ENCODE data around the gene PRKG1.

The PRKG1 gene

DNA sequence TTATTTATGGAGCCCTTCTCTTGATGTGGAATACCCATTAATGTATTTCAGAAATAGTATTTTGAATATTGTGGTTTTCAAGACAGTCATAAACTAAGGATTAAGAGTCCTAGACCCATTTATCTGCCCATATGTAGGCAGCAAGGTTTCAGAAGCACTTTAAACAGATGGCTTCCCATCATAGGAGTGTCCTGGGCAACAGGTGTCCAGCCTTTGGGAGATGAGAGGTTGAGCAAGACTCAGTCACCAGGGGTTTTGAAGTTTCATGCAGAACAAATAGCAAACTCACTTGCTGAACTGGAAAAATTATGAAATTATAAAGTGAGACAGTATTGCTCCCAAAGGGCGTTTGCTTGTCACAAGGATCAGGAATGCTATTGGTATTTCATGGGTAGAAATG is 818.0 kb downstream of the PRKG1 start:
- ATAC-seq = no peak
- no peak overlapping the region for H3K4me3 Mint-ChIP-seq
- no peaks in the 10 kb centered on the region for H3K4me1 Mint-ChIP-seq
- no peak overlapping the region for H3K27ac Mint-ChIP-seq
- no peaks in the 10 kb centered on the region for H3K9me3 Mint-ChIP-seq
- DNase-seq = no peak
- no peaks in the 10 kb centered on the region for H3K27me3 Mint-ChIP-seq

DNA sequence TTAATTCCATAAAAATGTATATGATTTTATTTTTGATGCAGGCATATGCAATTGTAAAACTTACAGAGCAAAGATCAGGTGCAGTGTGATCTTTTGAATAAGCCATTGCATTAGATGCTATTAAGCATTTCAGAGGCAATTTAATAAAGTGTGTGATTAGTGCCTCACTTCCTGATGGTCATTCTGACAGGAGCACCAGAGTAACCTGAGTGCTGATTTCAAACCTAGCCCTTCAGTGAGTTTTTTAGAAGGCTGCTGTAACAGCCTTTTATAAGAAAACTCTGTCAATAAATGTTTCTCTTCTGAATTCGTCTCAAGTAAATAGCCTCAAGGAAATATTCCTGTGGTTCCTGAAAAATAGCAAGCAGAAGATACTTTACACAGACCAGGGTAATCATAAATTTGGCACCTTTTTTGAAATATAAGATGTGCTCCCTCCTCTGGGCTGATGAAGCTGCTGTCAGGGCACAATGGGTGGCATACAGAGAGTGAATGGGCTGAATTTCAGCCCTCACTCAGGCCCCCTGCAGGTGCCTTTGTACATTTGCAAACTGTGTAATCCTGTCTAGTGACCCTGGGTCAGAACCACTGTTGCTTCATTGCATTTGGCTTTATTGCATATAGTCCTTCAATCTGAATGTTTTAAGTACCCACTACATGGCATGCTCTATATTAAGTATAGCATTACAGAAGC is 818.8 kb downstream of the PRKG1 start:
- Mint-ChIP-seq H3K4me1 (no peaks in the 10 kb centered on the region), H3K4me3 (no peak overlapping the region), H3K9me3 (no peaks in the 10 kb centered on the region), H3K27me3 (no peaks in the 10 kb centered on the region), H3K27ac (no peak overlapping the region)
- DNase-seq (no peak), ATAC-seq (peak; percentile 81)

DNA sequence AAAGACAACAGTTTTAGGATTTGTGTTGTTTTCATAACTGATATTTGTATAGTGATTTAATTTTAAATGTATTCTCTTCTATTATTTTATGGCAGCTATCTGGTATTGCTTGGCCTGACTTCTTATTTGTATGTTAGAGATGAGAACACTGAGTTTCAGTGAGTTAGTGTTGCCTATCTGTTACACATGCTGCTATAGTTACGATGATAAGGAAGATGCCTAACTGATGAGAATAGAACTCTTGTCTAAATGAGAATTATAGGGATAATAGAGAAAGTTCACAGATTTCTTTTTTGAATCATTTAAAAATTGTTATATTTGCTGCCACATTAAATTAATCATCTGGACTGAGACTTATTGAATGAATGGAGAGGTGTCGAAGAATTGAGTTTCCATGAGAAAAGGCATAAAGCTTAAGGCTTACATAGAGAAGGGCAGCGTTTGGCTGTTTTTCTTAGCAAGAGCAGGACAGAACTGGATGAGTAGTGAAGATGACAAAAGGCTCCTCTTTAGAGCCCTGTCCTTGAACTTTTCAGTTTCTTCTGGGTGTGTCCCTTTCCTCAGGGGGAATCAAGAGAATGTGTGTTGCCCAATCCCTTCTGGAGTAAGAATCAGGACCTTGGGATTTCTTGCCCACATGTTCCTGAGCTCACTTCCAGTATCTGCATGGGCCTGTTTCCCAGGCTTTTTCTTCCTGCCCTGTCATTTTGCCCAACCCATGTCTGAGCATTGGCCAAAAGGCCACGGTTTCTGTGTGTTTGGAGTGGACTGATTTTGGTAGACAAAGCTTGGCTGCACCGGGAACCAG is 820.7 kb downstream of the PRKG1 start:
- Mint-ChIP-seq H3K27ac (no peak overlapping the region), H3K4me3 (no peak overlapping the region), H3K4me1 (no peaks in the 10 kb centered on the region), H3K27me3 (no peaks in the 10 kb centered on the region), H3K9me3 (no peaks in the 10 kb centered on the region)
- DNase-seq = no peak
- no peak for ATAC-seq

DNA sequence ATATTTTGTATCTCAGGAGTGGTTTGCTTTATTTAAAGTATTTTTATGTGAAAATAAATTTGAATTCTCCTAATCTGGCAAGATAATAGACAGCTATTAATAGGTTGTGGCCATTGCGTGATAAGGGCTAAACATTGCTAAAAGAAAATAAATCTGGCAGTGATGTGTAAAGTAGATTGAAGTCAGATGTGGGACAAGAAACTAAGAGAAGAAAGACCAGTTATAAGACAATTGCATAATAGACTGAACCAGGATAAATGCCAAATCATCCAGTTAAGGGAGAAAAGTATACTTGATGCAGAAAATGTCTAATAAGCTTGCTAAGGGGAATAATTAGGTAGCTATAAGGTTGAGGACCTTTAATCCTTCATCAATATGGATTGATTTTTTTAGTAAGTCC is 822.6 kb downstream of the PRKG1 start:
- DNase-seq = no peak
- Mint-ChIP-seq H3K9me3 (no peaks in the 10 kb centered on the region), H3K4me1 (no peaks in the 10 kb centered on the region), H3K4me3 (no peak overlapping the region), H3K27me3 (no peaks in the 10 kb centered on the region), H3K27ac (no peak overlapping the region)
- ATAC-seq = no peak

DNA sequence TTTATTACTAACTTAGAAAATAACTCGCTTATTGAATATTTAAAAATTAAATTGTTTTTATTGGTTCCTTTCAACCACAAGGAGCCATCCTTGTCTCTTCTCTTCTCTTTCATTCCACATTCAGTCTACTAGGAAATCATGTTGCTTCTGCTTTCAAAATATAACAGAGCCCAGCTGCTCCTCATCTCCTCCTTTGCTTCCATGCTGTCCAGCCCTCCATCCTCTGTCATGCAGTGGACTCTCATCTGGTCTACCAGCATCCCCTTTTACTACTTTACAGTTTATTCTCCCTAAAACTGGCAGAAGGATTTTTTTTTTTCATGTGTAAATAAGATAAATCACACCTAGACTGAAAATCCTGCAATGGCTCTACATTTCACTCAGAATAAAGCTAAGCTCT is 823.3 kb downstream of the PRKG1 start:
- no peaks in the 10 kb centered on the region for H3K27me3 Mint-ChIP-seq
- H3K4me3 Mint-ChIP-seq = no peak overlapping the region
- H3K9me3 Mint-ChIP-seq = no peaks in the 10 kb centered on the region
- H3K27ac Mint-ChIP-seq = no peak overlapping the region
- no peaks in the 10 kb centered on the region for H3K4me1 Mint-ChIP-seq
- no peak for DNase-seq
- no peak for ATAC-seq

DNA sequence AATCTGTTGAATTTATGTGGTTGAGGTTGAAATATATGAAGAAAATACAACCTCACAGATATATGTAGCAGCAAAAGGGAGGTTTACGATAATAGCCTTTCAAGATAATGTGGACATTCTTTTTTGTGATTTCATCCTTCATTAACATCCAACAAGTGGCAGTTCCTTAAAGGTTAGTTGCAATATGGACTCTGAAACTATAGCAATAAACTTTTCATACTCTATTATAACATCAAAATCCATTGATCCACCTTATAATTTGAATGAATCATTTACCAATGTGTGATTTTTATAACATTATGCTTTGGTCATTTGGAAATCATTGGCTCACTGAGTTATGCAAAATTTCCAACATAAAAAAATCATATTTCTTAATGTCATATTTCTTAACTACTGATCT is 825.9 kb downstream of the PRKG1 start:
- ATAC-seq (no peak), DNase-seq (no peak)
- Mint-ChIP-seq H3K27ac (no peak overlapping the region), H3K4me3 (no peak overlapping the region), H3K9me3 (no peaks in the 10 kb centered on the region), H3K4me1 (no peaks in the 10 kb centered on the region), H3K27me3 (no peaks in the 10 kb centered on the region)

DNA sequence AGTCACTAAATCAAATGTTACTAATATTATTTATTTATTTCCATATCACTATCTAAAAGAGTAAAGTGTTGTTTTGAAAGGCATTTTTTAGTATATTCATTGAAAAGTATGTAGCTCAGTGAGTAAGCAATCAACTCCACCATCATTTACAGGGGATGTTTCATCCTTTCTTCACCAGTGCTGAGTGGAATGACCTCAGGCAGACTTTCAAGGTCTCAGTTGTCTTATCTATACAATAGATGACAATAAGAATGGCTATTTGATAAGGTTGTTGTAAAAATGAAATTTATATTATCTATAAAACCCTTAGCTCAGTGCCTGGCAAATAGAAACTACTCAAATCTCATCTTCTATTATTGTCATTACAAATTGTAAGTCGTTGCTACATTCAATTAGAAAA is 829.4 kb downstream of the PRKG1 start:
- Mint-ChIP-seq H3K4me1 (no peaks in the 10 kb centered on the region), H3K4me3 (no peak overlapping the region), H3K27me3 (no peaks in the 10 kb centered on the region), H3K9me3 (no peaks in the 10 kb centered on the region), H3K27ac (no peak overlapping the region)
- no peak for ATAC-seq
- DNase-seq = no peak

DNA sequence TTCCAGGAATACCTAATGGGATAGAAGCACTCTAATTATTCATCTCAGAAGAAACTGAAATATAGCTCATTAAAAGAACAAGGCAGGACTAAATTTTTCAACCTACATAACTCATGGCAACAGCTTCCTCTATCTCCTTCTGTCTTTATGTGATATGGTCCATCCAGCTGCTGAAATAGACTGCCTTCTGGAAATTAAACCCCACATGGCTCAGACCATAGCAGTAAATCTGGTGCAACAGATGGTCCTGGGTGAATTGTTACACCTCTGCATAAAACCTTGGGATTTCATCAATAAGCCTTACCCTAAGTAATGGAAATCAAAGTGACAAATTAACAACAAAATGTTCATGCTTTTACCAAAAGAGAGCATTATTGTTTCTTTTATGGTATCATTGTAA is 830.7 kb downstream of the PRKG1 start:
- H3K4me1 Mint-ChIP-seq = no peaks in the 10 kb centered on the region
- no peak overlapping the region for H3K4me3 Mint-ChIP-seq
- no peaks in the 10 kb centered on the region for H3K9me3 Mint-ChIP-seq
- no peak for ATAC-seq
- no peak overlapping the region for H3K27ac Mint-ChIP-seq
- no peak for DNase-seq
- no peaks in the 10 kb centered on the region for H3K27me3 Mint-ChIP-seq

DNA sequence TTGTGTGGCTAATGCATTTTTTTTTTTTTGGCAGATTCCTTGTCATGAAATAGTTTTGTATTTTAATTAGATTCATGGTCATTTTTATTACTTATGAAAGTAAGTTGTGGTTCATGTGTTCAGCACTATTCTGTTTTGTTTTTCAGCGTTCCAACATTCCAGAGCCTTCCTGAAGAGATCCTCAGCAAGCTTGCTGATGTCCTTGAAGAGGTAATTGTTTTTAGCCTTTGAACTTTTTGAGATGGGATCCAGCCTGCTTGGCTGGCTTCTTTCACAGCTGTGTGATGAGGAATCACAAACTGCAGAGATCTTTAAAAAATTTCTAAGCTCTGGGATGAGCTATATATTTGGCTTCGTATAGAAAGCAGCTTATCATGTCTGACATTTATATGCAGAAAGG is 833.1 kb downstream of the PRKG1 start:
- H3K4me1 Mint-ChIP-seq = no peaks in the 10 kb centered on the region
- H3K9me3 Mint-ChIP-seq = no peaks in the 10 kb centered on the region
- H3K4me3 Mint-ChIP-seq = no peak overlapping the region
- H3K27ac Mint-ChIP-seq = no peak overlapping the region
- no peaks in the 10 kb centered on the region for H3K27me3 Mint-ChIP-seq
- ATAC-seq (no peak), DNase-seq (no peak)

DNA sequence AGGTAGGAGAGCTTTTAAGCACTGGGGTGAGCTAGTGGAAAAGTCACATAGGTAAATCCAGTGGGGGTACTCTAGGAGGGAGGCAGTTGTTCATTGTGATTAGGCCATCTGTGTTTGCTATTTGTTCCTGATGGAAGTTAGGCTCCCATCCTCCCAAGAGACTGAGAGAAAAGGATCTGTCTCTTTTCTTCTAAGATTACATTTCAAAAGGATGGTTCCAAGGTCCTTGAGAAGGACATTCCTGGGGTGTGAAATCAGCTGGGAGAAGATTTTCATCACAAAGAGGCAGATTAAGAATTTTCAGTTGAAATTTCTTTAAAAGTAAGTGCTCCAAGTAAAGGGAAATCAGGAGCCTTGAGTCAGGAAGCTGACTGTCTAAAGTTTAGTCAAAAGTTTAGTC is 835.9 kb downstream of the PRKG1 start:
- no peak overlapping the region for H3K4me3 Mint-ChIP-seq
- no peaks in the 10 kb centered on the region for H3K9me3 Mint-ChIP-seq
- H3K4me1 Mint-ChIP-seq = no peaks in the 10 kb centered on the region
- H3K27me3 Mint-ChIP-seq = no peaks in the 10 kb centered on the region
- H3K27ac Mint-ChIP-seq = no peak overlapping the region
- no peak for DNase-seq
- ATAC-seq = no peak

DNA sequence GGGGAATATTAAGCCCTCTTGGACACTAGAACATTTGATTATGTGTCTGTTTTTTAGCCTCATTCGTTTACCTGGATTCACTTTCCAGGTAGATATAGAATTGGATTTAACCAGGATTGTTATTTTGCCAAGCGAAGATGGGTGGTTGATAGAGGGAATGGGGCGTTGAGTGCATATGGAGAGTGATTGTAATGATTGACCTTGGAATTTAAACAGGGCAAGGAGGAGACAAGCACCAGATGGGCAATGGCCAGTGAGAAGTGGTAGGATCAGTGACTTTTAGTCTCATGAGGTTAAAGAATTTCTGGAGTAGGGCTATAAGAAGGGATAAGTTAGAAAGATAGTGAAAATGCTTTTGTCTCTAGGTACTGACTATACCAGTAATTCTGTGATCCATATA is 836.3 kb downstream of the PRKG1 start:
- Mint-ChIP-seq H3K4me3 (no peak overlapping the region), H3K9me3 (no peaks in the 10 kb centered on the region), H3K27ac (no peak overlapping the region), H3K27me3 (no peaks in the 10 kb centered on the region), H3K4me1 (no peaks in the 10 kb centered on the region)
- ATAC-seq (no peak), DNase-seq (no peak)

DNA sequence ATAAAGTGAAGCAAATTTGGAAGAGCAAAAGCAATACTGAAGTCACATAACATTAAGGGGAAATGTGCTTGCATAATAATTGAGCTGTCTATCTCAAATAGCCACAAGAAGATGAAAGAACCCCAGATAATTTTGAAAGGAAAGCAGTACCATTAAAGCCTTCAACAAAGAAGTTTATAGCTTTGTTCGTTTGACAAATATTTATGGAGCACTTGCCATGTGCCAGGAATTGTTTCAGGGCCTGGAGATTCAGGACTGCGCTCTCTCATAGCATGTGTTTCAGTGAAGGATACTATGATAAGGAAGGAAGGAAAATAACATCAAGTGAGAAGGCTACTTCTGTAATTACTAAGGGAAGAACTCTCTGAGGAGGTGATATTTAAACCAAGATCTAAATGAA is 837.4 kb downstream of the PRKG1 start:
- Mint-ChIP-seq H3K4me3 (no peak overlapping the region), H3K4me1 (no peaks in the 10 kb centered on the region), H3K27ac (no peak overlapping the region), H3K27me3 (no peaks in the 10 kb centered on the region), H3K9me3 (no peaks in the 10 kb centered on the region)
- ATAC-seq (no peak), DNase-seq (no peak)

DNA sequence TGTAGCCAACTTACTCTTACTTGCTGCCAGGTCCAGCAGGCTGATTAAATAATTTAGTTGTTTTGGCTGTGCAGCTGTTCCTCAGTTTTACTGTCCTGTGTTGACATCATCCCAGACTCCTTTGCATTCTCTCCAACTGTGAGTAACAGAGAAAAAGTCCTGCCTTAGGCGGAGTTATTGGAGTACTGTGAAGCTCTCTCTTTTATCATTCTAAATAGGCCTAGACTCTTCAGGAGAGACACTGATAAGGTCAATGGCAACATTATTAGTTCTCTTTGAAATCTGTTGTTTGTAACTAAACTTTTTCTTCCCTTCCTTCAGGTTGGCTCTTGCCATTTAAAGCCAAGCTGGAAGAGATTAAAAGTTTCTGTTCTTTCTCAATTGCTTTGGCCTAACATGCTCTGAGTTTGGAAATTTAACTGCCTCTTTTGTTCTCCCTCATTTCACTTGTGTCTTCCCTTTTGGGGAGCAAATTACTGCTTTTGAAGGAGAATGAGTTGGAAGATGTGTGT is 840.8 kb downstream of the PRKG1 start:
- DNase-seq (no peak), ATAC-seq (no peak)
- Mint-ChIP-seq H3K9me3 (no peaks in the 10 kb centered on the region), H3K27ac (no peak overlapping the region), H3K27me3 (no peaks in the 10 kb centered on the region), H3K4me1 (no peaks in the 10 kb centered on the region), H3K4me3 (no peak overlapping the region)

DNA sequence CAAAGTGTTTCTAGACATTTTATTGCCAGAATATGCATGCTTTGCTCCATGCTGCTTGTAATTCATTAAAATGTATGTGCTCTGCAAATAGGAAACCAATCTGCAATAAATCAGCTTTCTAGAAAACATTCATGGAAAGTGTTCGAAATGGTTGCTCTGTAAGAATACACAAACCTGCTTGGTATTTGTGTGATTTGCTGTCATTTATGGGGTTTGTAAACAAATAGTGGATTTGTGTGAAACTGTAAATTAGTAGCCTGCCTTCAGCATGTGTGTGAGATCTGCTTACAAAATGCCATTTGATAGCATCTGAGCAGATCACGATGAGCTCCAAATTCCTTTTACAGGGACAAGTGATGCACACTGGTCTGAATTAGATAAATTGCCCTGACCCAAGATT is 844.2 kb downstream of the PRKG1 start:
- Mint-ChIP-seq H3K4me1 (no peaks in the 10 kb centered on the region), H3K27me3 (no peaks in the 10 kb centered on the region), H3K4me3 (no peak overlapping the region), H3K27ac (no peak overlapping the region), H3K9me3 (no peaks in the 10 kb centered on the region)
- DNase-seq (no peak), ATAC-seq (no peak)

DNA sequence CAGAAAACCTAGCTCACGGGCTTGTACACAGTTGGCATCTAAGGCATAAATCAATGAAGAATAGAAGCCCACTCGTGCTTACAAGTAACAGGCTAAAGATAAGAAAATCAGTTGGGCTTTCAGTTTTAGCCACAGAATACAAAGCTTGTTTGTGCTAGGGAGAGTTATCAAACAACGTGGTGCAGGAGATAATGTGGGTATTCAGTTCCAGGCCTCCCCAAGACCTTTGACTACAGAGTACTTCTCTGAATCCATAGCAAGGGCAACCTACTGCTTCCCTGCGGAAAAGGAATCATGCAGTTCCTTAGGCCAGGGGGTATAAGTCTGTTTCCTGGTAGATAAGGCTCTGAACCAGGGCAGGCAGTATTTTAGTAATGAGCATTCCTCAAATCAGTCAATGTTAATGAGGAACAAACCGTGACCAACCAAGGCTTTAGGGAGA is 844.6 kb downstream of the PRKG1 start:
- H3K4me1 Mint-ChIP-seq = no peaks in the 10 kb centered on the region
- no peaks in the 10 kb centered on the region for H3K27me3 Mint-ChIP-seq
- H3K9me3 Mint-ChIP-seq = no peaks in the 10 kb centered on the region
- no peak for ATAC-seq
- no peak for DNase-seq
- no peak overlapping the region for H3K4me3 Mint-ChIP-seq
- no peak overlapping the region for H3K27ac Mint-ChIP-seq

DNA sequence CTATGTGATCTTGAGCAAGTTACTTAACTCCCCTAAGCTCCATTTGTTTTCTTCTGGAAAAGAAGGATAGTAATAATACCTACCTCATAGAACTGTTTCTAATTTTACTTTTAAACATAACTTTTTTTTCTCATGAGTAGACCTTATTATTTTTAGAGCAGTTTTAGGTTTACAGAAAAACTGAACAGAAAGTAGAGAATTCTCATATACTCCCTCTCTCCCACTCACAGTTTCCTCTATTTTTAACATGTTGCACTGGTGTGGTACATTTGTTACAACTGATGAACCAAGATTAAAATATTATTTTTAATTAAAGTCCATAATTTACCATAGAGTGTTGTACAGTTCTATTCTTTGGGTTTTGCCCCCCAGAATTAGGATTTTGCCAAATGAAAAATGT is 846.4 kb downstream of the PRKG1 start:
- DNase-seq = no peak
- H3K9me3 Mint-ChIP-seq = no peaks in the 10 kb centered on the region
- no peaks in the 10 kb centered on the region for H3K4me1 Mint-ChIP-seq
- no peak overlapping the region for H3K27ac Mint-ChIP-seq
- no peaks in the 10 kb centered on the region for H3K27me3 Mint-ChIP-seq
- no peak for ATAC-seq
- no peak overlapping the region for H3K4me3 Mint-ChIP-seq

All from stimulated activated naive CD8-positive, alpha-beta T cell treated with anti-CD3 and anti-CD28 coated beads, Interleukin-15, amount 100 ng/mL, for 72 hours (primary cell).